ENCODE data around the gene MGAT5B. TPM values are rescaled to one million over a fixed set of nuclear protein-coding genes. Genes with fewer than 3 reads are reported as not detected.

The MGAT5B gene
- total and polyA plus RNA-seq, 2 donors (not counting 1 experiment from before 2014, with no cell fraction given): 0.15 to 37.8 TPM

GRCh38 chr17:76967762-76968161 is 99.6 kb downstream of the MGAT5B start:
- TF ChIP-seq, protein P1, sequence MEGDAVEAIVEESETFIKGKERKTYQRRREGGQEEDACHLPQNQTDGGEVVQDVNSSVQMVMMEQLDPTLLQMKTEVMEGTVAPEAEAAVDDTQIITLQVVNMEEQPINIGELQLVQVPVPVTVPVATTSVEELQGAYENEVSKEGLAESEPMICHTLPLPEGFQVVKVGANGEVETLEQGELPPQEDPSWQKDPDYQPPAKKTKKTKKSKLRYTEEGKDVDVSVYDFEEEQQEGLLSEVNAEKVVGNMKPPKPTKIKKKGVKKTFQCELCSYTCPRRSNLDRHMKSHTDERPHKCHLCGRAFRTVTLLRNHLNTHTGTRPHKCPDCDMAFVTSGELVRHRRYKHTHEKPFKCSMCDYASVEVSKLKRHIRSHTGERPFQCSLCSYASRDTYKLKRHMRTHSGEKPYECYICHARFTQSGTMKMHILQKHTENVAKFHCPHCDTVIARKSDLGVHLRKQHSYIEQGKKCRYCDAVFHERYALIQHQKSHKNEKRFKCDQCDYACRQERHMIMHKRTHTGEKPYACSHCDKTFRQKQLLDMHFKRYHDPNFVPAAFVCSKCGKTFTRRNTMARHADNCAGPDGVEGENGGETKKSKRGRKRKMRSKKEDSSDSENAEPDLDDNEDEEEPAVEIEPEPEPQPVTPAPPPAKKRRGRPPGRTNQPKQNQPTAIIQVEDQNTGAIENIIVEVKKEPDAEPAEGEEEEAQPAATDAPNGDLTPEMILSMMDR (IDR thresholded peaks at IDR 0.05): no peak
- TF ChIP-seq EZH2 (IDR thresholded peaks at IDR 0.05; ENCODE audit: borderline replicate concordance, insufficient read depth, low read depth, low read length, poor library complexity, severe bottlenecking): no peak
- Histone ChIP-seq H3K27ac (ENCODE audit: low read length in 2 of 2) (no peak overlapping the region), H3K9ac (ENCODE audit: low read length) (no peak overlapping the region), H3K4me1 (ENCODE audit: control insufficient read depth in 2 of 2, insufficient read depth in 2 of 2, low read length in 2 of 2) (peaks cover 20 to 26% of the 10 kb centered on the region in 2 donors), H3K4me2 (replicated peaks; ENCODE audit: low read depth, low read length, poor library complexity, severe bottlenecking) (peak overlapping the region; percentile 92), H3K4me3 (ENCODE audit: control extremely low read depth in 1 of 5, extremely low read depth in 1 of 5, insufficient read depth in 1 of 5, low read depth in 2 of 5, low read length in 4 of 5) (no peak overlapping the region), H3K9me3 (ENCODE audit: control extremely low read depth in 1 of 3, control insufficient read depth in 2 of 3, insufficient read depth in 1 of 3, low read length in 2 of 3) (peaks cover 0 to 13% (median 0%) of the 10 kb centered on the region in 3 donors), H3K79me2 (ENCODE audit: control insufficient read depth, insufficient read depth, low read length) (no peaks in the 10 kb centered on the region), H3K27me3 (replicated peaks in 1 of 4; ENCODE audit: control extremely low read depth in 1 of 4, control insufficient read depth in 3 of 4, insufficient read depth in 4 of 4, low read length in 3 of 4) (peaks cover 0 to 31% (median 13%) of the 10 kb centered on the region in 4 experiments), H3K36me3 (replicated peaks in 1 of 2; ENCODE audit: control extremely low read depth in 1 of 2, control insufficient read depth in 1 of 2, extremely low read depth in 1 of 2, insufficient read depth in 2 of 2, low read length in 1 of 2) (no peaks in the 10 kb centered on the region), H2AFZ (ENCODE audit: insufficient read depth, low read depth, low read length, poor library complexity, severe bottlenecking) (no peak overlapping the region), H4K20me1 (ENCODE audit: control insufficient read depth, insufficient read depth, low read length, poor library complexity, severe bottlenecking) (no peaks in the 10 kb centered on the region)
- H3K9me3 Mint-ChIP-seq (ENCODE audit: insufficient read depth): no peaks in the 10 kb centered on the region
- peak overlapping the region; percentile 15 for H3K27ac Mint-ChIP-seq
- H3K4me1 Mint-ChIP-seq: peaks cover 29% of the 10 kb centered on the region
- ChIA-PET POLR2A (interaction anchor here (0.7 to 0.9 kb wide), 2 partner anchors 9 to 79 kb away, joined by 3 to 4 read pairs; no protein-coding TSS in a partner anchor), CTCF (interaction anchor here (1.2 to 2.3 kb wide), 5 partner anchors 10 to 100 kb away, joined by 3 to 12 read pairs (median 3); no protein-coding TSS in a partner anchor)
- peak overlapping the region; percentile 92 for H3K4me3 Mint-ChIP-seq
- H3K27me3 Mint-ChIP-seq: peaks cover 26% of the 10 kb centered on the region
- WGBS (ENCODE audit: insufficient coverage): 100% methylated on average over 3 of the region's 4 CpGs
- no peak for DNase-seq
- intact Hi-C loops (cut with micrococcal nuclease): no loop called here
- no peak for ATAC-seq (ENCODE audit: low read depth)

All from B cell (primary cell).